CD4-positive, alpha-beta T cell (primary cell): ENCODE measurements around the gene RAPGEF2. TPM values are rescaled to one million over a fixed set of nuclear protein-coding genes. Genes with fewer than 3 reads are reported as not detected.

Experiments
- ATAC-seq: fragments of 200-7000 bp; cut with Tn5 transposase; one replicate; pipeline ENCODE4 v1.10.0; 2022; ENCODE audit warnings: mild to moderate bottlenecking; ENCODE audit not compliant: poor library complexity
- CTCF ChIA-PET: fragments of 350-600 bp; sonication (Branson Sonifier 250); formaldehyde crosslinking; loops from one replicate; lab custom pipeline; 2021; ENCODE audit warnings: antibody characterized with exemption, inconsistent platforms; lab: Charles Lee
- POLR2A ChIA-PET: fragments of 350-600 bp; sonication (Branson Sonifier 250); formaldehyde crosslinking; loops from one replicate; lab custom pipeline; 2021; ENCODE audit warnings: antibody characterized with exemption, inconsistent platforms; lab: Charles Lee
- DNase-seq, 14 experiments: peaks; one replicate each; pipeline ENCODE4 v3.0.0-alpha.2; 2013 to 2020; ENCODE audit warnings: mixed read lengths in 2 of 14
- H3K27ac ChIP-seq, 2 donors: one replicate each; pipeline versions ENCODE4 v1.5.1 to v1.7.0; 2013; ENCODE audit warnings: low read length in 2 of 2, low read depth in 1 of 2, mild to moderate bottlenecking in 1 of 2
- H3K27me3 ChIP-seq, 2 experiments: 1 replicate in 1 of 2; 2 replicates in 1 of 2; pipeline versions ENCODE4 v1.6.1 to v1.7.0; 2013; ENCODE audit warnings: low read length in 2 of 2, control low read depth in 1 of 2, mild to moderate bottlenecking in 1 of 2, moderate library complexity in 1 of 2; ENCODE audit not compliant: insufficient read depth in 2 of 2, control insufficient read depth in 1 of 2
- H3K36me3 ChIP-seq: one replicate; pipeline ENCODE4 v1.6.1; 2013; ENCODE audit warnings: low read length, control low read depth; ENCODE audit not compliant: insufficient read depth
- H3K4me1 ChIP-seq: one replicate; pipeline ENCODE4 v1.6.1; 2013; ENCODE audit warnings: low read length, control low read depth; ENCODE audit not compliant: insufficient read depth
- H3K4me3 ChIP-seq: one replicate; pipeline ENCODE4 v1.5.1; 2013; ENCODE audit warnings: mild to moderate bottlenecking, low read length, moderate library complexity
- H3K9me3 ChIP-seq, 2 experiments: 1 replicate in 1 of 2; 2 replicates in 1 of 2; pipeline versions ENCODE4 v1.6.1 to v1.7.0; 2013; ENCODE audit warnings: low read length in 2 of 2, mild to moderate bottlenecking in 2 of 2, control low read depth in 1 of 2, moderate library complexity in 1 of 2; ENCODE audit not compliant: control insufficient read depth in 1 of 2, insufficient read depth in 1 of 2
- H3K27ac Mint-ChIP-seq: one replicate; pipeline ENCODE4 v1.8.0; 2020; ENCODE audit warnings: mixed read lengths
- H3K27me3 Mint-ChIP-seq: one replicate; pipeline ENCODE4 v1.8.0; 2021; ENCODE audit warnings: mixed read lengths
- H3K36me3 Mint-ChIP-seq: one replicate; pipeline ENCODE4 v1.8.0; 2021; ENCODE audit warnings: low read depth, mixed read lengths
- H3K4me1 Mint-ChIP-seq: one replicate; pipeline ENCODE4 v1.8.0; 2021; ENCODE audit warnings: low read depth, mixed read lengths
- H3K4me3 Mint-ChIP-seq: one replicate; pipeline ENCODE4 v1.8.0; 2020; ENCODE audit warnings: mild to moderate bottlenecking, mixed read lengths
- H3K9me3 Mint-ChIP-seq: one replicate; pipeline ENCODE4 v1.8.0; 2020; ENCODE audit warnings: mixed read lengths
- CTCF ChIP-seq: fragments of 200-600 bp; IDR thresholded peaks from one replicate; pipeline ENCODE4 v1.8.0; 2022; ENCODE audit warnings: antibody characterized with exemption, mild to moderate bottlenecking
- intact Hi-C, 2 experiments: fragments of 100-400 bp; cut with DNase I in 1 of 2; cut with micrococcal nuclease in 1 of 2; formaldehyde crosslinking; loops; one replicate each; pipeline versions ENCODE4 v1.15.1 to v1.9.0; 2023 to 2025; cut with DNase I, micrococcal nuclease
- total RNA-seq, 174 experiments: library from RNA in 2 of 174; stranded (reverse) in 2 of 174; gene quantifications; one replicate each; pipeline ENCODE4 v1.2.3 and lab custom pipeline; 2021 to 2026

Gene RAPGEF2
- total RNA-seq, 2 experiments from 2014 or later: 25.6 to 26.4 TPM

- Histone ChIP-seq H3K4me1 (no peaks in the 10 kb centered on the region), H3K4me3 (no peak overlapping the region), H3K9me3 (no peaks in the 10 kb centered on the region), H3K36me3 (peaks cover 42% of the 10 kb centered on the region), H3K27me3 (no peaks in the 10 kb centered on the region), H3K27ac (no peak overlapping the region)
- H3K4me1 Mint-ChIP-seq: no peaks in the 10 kb centered on the region
- no peak overlapping the region for H3K27ac Mint-ChIP-seq
- intact Hi-C loops: no loop called here
- no peak for TF ChIP-seq CTCF
- H3K27me3 Mint-ChIP-seq: no peaks in the 10 kb centered on the region
- H3K36me3 Mint-ChIP-seq: peaks cover 82% of the 10 kb centered on the region
- ChIA-PET POLR2A (no interaction called here), CTCF (no interaction called here)
- H3K4me3 Mint-ChIP-seq: no peak overlapping the region
- ATAC-seq (no peak), DNase-seq (no peak)
- H3K9me3 Mint-ChIP-seq: no peaks in the 10 kb centered on the region
Observed at GRCh38 chr4:159349332-159349731, 246.5 kb downstream of the RAPGEF2 start.

GRCh38 chr4:159352609-159353008 lies 249.7 kb downstream of the RAPGEF2 start:
- intact Hi-C loops: no loop called here
- Histone ChIP-seq H3K27ac (no peak overlapping the region), H3K4me1 (no peaks in the 10 kb centered on the region), H3K4me3 (no peak overlapping the region), H3K27me3 (no peaks in the 10 kb centered on the region), H3K36me3 (peaks cover 31% of the 10 kb centered on the region), H3K9me3 (no peaks in the 10 kb centered on the region)
- CTCF ChIA-PET: no interaction called here
- H3K9me3 Mint-ChIP-seq: no peaks in the 10 kb centered on the region
- no peak overlapping the region for H3K27ac Mint-ChIP-seq
- no peak for DNase-seq
- ATAC-seq: no peak
- H3K4me1 Mint-ChIP-seq: no peaks in the 10 kb centered on the region
- H3K27me3 Mint-ChIP-seq: no peaks in the 10 kb centered on the region
- no peak for TF ChIP-seq CTCF
- H3K4me3 Mint-ChIP-seq: no peak overlapping the region
- POLR2A ChIA-PET: no interaction called here
- peaks cover 88% of the 10 kb centered on the region for H3K36me3 Mint-ChIP-seq

GRCh38 chr4:159353422-159354116 lies 250.7 kb downstream of the RAPGEF2 start:
- CTCF ChIA-PET: interaction anchor here (0.7 kb wide), 1 partner anchor 352 kb away, joined by 4 read pairs; no protein-coding TSS in a partner anchor
- Mint-ChIP-seq H3K4me1 (no peaks in the 10 kb centered on the region), H3K4me3 (no peak overlapping the region), H3K27ac (no peak overlapping the region), H3K9me3 (no peaks in the 10 kb centered on the region), H3K27me3 (no peaks in the 10 kb centered on the region), H3K36me3 (peaks cover 89% of the 10 kb centered on the region)
- no peak for DNase-seq
- Histone ChIP-seq H3K9me3 (no peaks in the 10 kb centered on the region), H3K27me3 (no peaks in the 10 kb centered on the region), H3K4me3 (no peak overlapping the region), H3K27ac (no peak overlapping the region), H3K4me1 (no peaks in the 10 kb centered on the region), H3K36me3 (peaks cover 37% of the 10 kb centered on the region)
- no peak for ATAC-seq
- no peak for TF ChIP-seq CTCF
- intact Hi-C loops: no loop called here
- POLR2A ChIA-PET: no interaction called here
